GM23338 (cell line): ENCODE data around the gene TANGO2. TPM values are rescaled to one million over a fixed set of nuclear protein-coding genes. Genes with fewer than 3 reads are reported as not detected.

Experiments used
- ATAC-seq: fragments of 200-7000 bp; cut with Tn5 transposase; 3 replicates; pipeline ENCODE4 v1.9.1; 2020
- DNase-seq: peaks from one replicate; pipeline ENCODE4 v3.0.0-alpha.2; 2015; ENCODE audit warnings: low spot score
- H2AFZ ChIP-seq: fragments of 200-600 bp; sonication (generic); 2 replicates; pipeline ENCODE4 v1.8.0; 2016; ENCODE audit warnings: antibody characterized with exemption, mild to moderate bottlenecking, moderate library complexity
- H3F3A ChIP-seq: fragments of 200-600 bp; sonication (generic); replicated peaks from 2 replicates; pipeline ENCODE4 v1.8.0; 2017; ENCODE audit warnings: antibody characterized with exemption, mixed run types, low read depth
- H3K27ac ChIP-seq: fragments of 200-600 bp; sonication (generic); 2 replicates; pipeline ENCODE4 v1.6.1; 2016; ENCODE audit warnings: low read depth
- H3K27me3 ChIP-seq: fragments of 200-600 bp; sonication (generic); 2 replicates; pipeline ENCODE4 v1.8.0; 2016; ENCODE audit warnings: mild to moderate bottlenecking, mixed run types, moderate library complexity; ENCODE audit not compliant: insufficient read depth
- H3K36me3 ChIP-seq: fragments of 200-600 bp; sonication (generic); 2 replicates; pipeline ENCODE4 v1.8.0; 2016; ENCODE audit warnings: mild to moderate bottlenecking; ENCODE audit not compliant: insufficient read depth
- H3K4me1 ChIP-seq: fragments of 200-600 bp; sonication (generic); 2 replicates; pipeline ENCODE4 v1.8.0; 2016; ENCODE audit warnings: mild to moderate bottlenecking, moderate library complexity; ENCODE audit not compliant: insufficient read depth
- H3K4me2 ChIP-seq: fragments of 200-600 bp; sonication (generic); 2 replicates; pipeline ENCODE4 v1.7.1; 2017; ENCODE audit warnings: mixed run types
- H3K4me3 ChIP-seq: fragments of 200-600 bp; sonication (generic); 2 replicates; pipeline ENCODE4 v1.6.1; 2016; ENCODE audit warnings: mixed run types
- H3K79me2 ChIP-seq: fragments of 200-600 bp; sonication (generic); replicated peaks from 2 replicates; pipeline ENCODE4 v1.8.0; 2017; ENCODE audit warnings: mild to moderate bottlenecking; ENCODE audit not compliant: insufficient read depth
- H3K9me2 ChIP-seq: fragments of 200-600 bp; sonication (generic); 2 replicates; pipeline ENCODE4 v1.8.0; 2017; ENCODE audit not compliant: insufficient read depth
- H4K20me1 ChIP-seq: fragments of 200-600 bp; sonication (generic); replicated peaks from 2 replicates; pipeline ENCODE4 v1.8.0; 2017; ENCODE audit warnings: mild to moderate bottlenecking; ENCODE audit not compliant: insufficient read depth
- H3K27ac Mint-ChIP-seq: 2 replicates; pipeline ENCODE4 v1.8.0; 2020; ENCODE audit warnings: inconsistent platforms, mild to moderate bottlenecking, moderate library complexity, mixed read lengths
- H3K27me3 Mint-ChIP-seq: 3 replicates; pipeline ENCODE4 v1.8.0; 2022; ENCODE audit warnings: low read depth, mild to moderate bottlenecking, moderate library complexity, mixed read lengths, inconsistent platforms; ENCODE audit not compliant: insufficient read depth, poor library complexity
- H3K36me3 Mint-ChIP-seq: 3 replicates; pipeline ENCODE4 v1.8.0; 2021; ENCODE audit warnings: low read depth, mild to moderate bottlenecking, inconsistent platforms, moderate library complexity, mixed read lengths
- H3K4me1 Mint-ChIP-seq: 3 replicates; pipeline ENCODE4 v1.8.0; 2020; ENCODE audit warnings: mild to moderate bottlenecking, inconsistent platforms, mixed read lengths
- H3K4me3 Mint-ChIP-seq: 3 replicates; pipeline ENCODE4 v1.8.0; 2021; ENCODE audit warnings: moderate library complexity, mild to moderate bottlenecking, inconsistent platforms, mixed read lengths
- H3K9me3 Mint-ChIP-seq: 3 replicates; pipeline ENCODE4 v1.8.0; 2020; ENCODE audit warnings: moderate library complexity, mild to moderate bottlenecking, inconsistent platforms, mixed read lengths
- EZH2 ChIP-seq: fragments of 200-600 bp; sonication (generic); IDR thresholded peaks from one replicate; pipeline ENCODE4 v1.8.0; 2017; ENCODE audit warnings: antibody characterized with exemption, mild to moderate bottlenecking, low read depth; ENCODE audit not compliant: unreplicated experiment
- JUNB ChIP-seq: IDR thresholded peaks from one replicate; pipeline ENCODE4 v1.6.1; 2016; ENCODE audit warnings: antibody characterized with exemption; ENCODE audit not compliant: unreplicated experiment
- POLR2AphosphoS5 ChIP-seq: IDR thresholded peaks from 2 replicates; pipeline ENCODE4 v1.6.1; 2016; ENCODE audit warnings: antibody characterized with exemption, low read depth
- ZNF331 ChIP-seq: fragments of 250-450 bp; sonication (Bioruptor Pico); IDR thresholded peaks from 2 replicates; pipeline ENCODE4 v1.5.0; 2020; ENCODE audit warnings: low read depth, mild to moderate bottlenecking, moderate library complexity
- polyA plus RNA-seq: library from polyadenylated mRNA; unstranded; fragments of >200 nt; fragmentation: Nextera tagmentation; extraction: Ambion mirVana; gene quantifications from 2 replicates; pipeline ENCODE4 v1.2.1, GENCODE V29; 2016
- total RNA-seq: library from RNA; depleted of rRNA; stranded (reverse); fragments of >200 nt; shearing (Covaris generic); gene quantifications from 2 replicates; pipeline ENCODE4 v1.2.3, GENCODE V29; 2014
- TF ChIP-seq, protein P1 (sequence below), 2 experiments: fragments of 200-600 bp in 1 of 2; sonication (generic) in 1 of 2; conservative IDR thresholded peaks; 2 replicates each; pipeline versions ENCODE4 v1.5.1 to v1.6.1; 2016 to 2017; ENCODE audit warnings: antibody characterized with exemption in 2 of 2, low read depth in 2 of 2, mild to moderate bottlenecking in 2 of 2, moderate library complexity in 1 of 2
- TF ChIP-seq, protein P2 (sequence below): fragments of 250-450 bp; sonication (Bioruptor Pico); IDR thresholded peaks from 2 replicates; pipeline ENCODE4 v1.5.0; 2020; ENCODE audit warnings: mild to moderate bottlenecking, moderate library complexity
- TF ChIP-seq, protein P3 (sequence below): IDR thresholded peaks from one replicate; pipeline ENCODE4 v1.6.1; 2018; ENCODE audit warnings: antibody characterized with exemption; ENCODE audit not compliant: unreplicated experiment

The TANGO2 gene
- total and polyA plus RNA-seq, 2 experiments from 2014 or later = 6.9 to 15.0 TPM

DNA sequence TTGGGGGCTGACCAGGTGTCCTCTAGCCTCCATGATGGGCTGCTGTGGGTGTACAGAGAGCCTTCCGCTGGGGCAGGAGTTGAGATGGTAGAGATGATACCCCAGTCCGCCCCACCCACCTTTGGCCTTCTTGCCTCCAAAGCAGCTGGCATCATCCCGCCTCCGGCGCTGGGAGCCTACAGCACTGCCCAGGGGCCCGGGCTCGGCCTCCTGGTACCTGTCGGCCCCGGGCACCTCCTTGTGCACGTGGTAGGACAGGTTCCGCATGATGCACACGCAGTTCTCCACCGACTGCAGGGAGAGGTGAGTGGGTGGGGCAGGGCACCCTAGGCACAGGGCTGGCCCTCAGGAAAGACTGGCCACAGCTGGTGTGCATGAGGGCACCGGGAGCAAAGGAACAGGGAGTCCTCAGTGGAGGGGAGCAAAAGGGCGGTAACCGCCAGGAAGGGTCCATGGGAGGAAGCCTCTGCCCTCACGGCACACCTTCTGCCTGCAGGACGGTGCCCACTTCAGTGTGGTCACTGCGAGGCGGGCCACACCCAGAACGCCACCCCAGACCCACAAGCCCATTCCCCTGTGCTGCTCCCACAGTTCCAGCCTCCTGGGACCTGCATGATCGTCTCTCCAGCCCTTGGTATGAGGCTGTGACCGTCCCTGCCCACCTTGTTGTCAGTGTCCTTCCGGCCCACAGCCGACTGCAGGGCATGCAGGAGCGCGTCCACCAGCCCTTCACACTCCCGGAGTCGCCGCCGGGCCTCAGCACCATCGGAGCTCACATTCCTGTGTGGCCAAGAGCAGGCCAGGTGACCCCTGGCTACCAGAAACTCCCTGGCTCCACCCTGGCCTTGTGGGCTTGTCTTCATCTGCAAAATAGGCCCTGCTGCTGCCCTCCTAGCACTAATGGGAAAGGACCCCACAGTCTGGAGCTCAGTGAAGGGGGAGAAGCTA, 43.3 kb upstream of the TANGO2 start:
- Histone ChIP-seq H3K4me3 (no peak overlapping the region), H4K20me1 (no peaks in the 10 kb centered on the region; the same call in 1 of the 2 replicates), H3K36me3 (0 out of 2 replicates have a peak, but pooled peaks cover 4% of the 10 kb centered on the region), H2AFZ (no peak overlapping the region), H3K79me2 (no peaks in the 10 kb centered on the region), H3K4me1 (peaks cover 10% of the 10 kb centered on the region), H3K27me3 (no peaks in the 10 kb centered on the region), H3K4me2 (no peak overlapping the region), H3F3A (0 out of 2 replicates have a peak, but pooled peaks cover 3% of the 10 kb centered on the region), H3K9me2 (no peaks in the 10 kb centered on the region), H3K27ac (no peak overlapping the region)
- no peak overlapping the region; the same call in 1 of the 2 replicates for H3K27ac Mint-ChIP-seq
- ATAC-seq (no peak), DNase-seq (no peak)
- H3K4me3 Mint-ChIP-seq = no peak overlapping the region
- peaks cover 2% of the 10 kb centered on the region for H3K27me3 Mint-ChIP-seq
- no peak for TF ChIP-seq EZH2
- no peak for TF ChIP-seq ZNF331 (CRISPR knock-in tag)
- no peak for TF ChIP-seq JUNB
- TF ChIP-seq, protein P1, sequence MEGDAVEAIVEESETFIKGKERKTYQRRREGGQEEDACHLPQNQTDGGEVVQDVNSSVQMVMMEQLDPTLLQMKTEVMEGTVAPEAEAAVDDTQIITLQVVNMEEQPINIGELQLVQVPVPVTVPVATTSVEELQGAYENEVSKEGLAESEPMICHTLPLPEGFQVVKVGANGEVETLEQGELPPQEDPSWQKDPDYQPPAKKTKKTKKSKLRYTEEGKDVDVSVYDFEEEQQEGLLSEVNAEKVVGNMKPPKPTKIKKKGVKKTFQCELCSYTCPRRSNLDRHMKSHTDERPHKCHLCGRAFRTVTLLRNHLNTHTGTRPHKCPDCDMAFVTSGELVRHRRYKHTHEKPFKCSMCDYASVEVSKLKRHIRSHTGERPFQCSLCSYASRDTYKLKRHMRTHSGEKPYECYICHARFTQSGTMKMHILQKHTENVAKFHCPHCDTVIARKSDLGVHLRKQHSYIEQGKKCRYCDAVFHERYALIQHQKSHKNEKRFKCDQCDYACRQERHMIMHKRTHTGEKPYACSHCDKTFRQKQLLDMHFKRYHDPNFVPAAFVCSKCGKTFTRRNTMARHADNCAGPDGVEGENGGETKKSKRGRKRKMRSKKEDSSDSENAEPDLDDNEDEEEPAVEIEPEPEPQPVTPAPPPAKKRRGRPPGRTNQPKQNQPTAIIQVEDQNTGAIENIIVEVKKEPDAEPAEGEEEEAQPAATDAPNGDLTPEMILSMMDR (conservative IDR thresholded peaks at IDR 0.05; ENCODE audit: low read depth in 2 of 2) = no peak
- peaks cover 18% of the 10 kb centered on the region for H3K36me3 Mint-ChIP-seq
- no peaks in the 10 kb centered on the region for H3K9me3 Mint-ChIP-seq
- H3K4me1 Mint-ChIP-seq = peaks cover 17% of the 10 kb centered on the region

DNA sequence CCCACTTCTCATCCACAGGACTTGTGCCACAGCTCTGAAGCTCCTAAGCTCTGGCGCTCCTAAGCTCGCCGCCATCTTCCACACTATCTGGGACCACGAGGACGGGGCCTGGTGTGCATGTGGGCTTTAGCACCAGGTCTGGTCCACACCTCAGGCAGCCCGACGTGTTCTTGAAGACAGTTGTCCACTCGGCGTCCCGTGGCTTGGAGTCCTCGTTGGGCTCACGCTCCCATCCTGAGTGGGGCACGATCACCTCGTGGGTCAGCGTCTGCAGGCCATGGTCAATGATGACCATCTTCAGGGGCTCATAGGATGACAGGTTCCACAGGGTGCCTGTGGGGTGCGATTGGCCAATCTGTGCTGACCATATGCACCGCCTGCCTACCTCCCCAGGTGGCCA, 42.2 kb upstream of the TANGO2 start:
- no peak for DNase-seq
- ATAC-seq = no peak
- Histone ChIP-seq H3K27me3 (no peaks in the 10 kb centered on the region), H3K4me1 (peaks cover 10% of the 10 kb centered on the region), H3F3A (0 out of 2 replicates have a peak, but pooled peaks cover 3% of the 10 kb centered on the region), H3K27ac (no peak overlapping the region), H3K36me3 (0 out of 2 replicates have a peak, but pooled peaks cover 4% of the 10 kb centered on the region), H3K79me2 (no peaks in the 10 kb centered on the region), H3K4me2 (no peak overlapping the region), H4K20me1 (no peaks in the 10 kb centered on the region; the same call in 1 of the 2 replicates), H3K4me3 (no peak overlapping the region), H2AFZ (no peak overlapping the region), H3K9me2 (no peaks in the 10 kb centered on the region)
- Mint-ChIP-seq H3K27me3 (peaks cover 3% of the 10 kb centered on the region), H3K4me3 (no peak overlapping the region), H3K4me1 (peaks cover 17% of the 10 kb centered on the region), H3K36me3 (peaks cover 15% of the 10 kb centered on the region), H3K27ac (no peak overlapping the region), H3K9me3 (no peaks in the 10 kb centered on the region)
- no peak for TF ChIP-seq POLR2AphosphoS5
- TF ChIP-seq, protein P2, sequence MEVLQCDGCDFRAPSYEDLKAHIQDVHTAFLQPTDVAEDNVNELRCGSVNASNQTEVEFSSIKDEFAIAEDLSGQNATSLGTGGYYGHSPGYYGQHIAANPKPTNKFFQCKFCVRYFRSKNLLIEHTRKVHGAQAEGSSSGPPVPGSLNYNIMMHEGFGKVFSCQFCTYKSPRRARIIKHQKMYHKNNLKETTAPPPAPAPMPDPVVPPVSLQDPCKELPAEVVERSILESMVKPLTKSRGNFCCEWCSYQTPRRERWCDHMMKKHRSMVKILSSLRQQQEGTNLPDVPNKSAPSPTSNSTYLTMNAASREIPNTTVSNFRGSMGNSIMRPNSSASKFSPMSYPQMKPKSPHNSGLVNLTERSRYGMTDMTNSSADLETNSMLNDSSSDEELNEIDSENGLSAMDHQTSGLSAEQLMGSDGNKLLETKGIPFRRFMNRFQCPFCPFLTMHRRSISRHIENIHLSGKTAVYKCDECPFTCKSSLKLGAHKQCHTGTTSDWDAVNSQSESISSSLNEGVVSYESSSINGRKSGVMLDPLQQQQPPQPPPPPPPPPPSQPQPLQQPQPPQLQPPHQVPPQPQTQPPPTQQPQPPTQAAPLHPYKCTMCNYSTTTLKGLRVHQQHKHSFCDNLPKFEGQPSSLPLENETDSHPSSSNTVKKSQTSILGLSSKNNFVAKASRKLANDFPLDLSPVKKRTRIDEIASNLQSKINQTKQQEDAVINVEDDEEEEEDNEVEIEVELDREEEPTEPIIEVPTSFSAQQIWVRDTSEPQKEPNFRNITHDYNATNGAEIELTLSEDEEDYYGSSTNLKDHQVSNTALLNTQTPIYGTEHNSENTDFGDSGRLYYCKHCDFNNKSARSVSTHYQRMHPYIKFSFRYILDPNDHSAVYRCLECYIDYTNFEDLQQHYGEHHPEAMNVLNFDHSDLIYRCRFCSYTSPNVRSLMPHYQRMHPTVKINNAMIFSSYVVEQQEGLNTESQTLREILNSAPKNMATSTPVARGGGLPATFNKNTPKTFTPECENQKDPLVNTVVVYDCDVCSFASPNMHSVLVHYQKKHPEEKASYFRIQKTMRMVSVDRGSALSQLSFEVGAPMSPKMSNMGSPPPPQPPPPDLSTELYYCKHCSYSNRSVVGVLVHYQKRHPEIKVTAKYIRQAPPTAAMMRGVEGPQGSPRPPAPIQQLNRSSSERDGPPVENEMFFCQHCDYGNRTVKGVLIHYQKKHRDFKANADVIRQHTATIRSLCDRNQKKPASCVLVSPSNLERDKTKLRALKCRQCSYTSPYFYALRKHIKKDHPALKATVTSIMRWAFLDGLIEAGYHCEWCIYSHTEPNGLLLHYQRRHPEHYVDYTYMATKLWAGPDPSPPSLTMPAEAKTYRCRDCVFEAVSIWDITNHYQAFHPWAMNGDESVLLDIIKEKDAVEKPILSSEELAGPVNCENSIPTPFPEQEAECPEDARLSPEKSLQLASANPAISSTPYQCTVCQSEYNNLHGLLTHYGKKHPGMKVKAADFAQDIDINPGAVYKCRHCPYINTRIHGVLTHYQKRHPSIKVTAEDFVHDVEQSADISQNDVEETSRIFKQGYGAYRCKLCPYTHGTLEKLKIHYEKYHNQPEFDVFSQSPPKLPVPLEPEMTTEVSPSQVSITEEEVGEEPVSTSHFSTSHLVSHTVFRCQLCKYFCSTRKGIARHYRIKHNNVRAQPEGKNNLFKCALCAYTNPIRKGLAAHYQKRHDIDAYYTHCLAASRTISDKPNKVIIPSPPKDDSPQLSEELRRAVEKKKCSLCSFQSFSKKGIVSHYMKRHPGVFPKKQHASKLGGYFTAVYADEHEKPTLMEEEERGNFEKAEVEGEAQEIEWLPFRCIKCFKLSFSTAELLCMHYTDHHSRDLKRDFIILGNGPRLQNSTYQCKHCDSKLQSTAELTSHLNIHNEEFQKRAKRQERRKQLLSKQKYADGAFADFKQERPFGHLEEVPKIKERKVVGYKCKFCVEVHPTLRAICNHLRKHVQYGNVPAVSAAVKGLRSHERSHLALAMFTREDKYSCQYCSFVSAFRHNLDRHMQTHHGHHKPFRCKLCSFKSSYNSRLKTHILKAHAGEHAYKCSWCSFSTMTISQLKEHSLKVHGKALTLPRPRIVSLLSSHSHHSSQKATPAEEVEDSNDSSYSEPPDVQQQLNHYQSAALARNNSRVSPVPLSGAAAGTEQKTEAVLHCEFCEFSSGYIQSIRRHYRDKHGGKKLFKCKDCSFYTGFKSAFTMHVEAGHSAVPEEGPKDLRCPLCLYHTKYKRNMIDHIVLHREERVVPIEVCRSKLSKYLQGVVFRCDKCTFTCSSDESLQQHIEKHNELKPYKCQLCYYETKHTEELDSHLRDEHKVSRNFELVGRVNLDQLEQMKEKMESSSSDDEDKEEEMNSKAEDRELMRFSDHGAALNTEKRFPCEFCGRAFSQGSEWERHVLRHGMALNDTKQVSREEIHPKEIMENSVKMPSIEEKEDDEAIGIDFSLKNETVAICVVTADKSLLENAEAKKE = no peak
- TF ChIP-seq, protein P3, sequence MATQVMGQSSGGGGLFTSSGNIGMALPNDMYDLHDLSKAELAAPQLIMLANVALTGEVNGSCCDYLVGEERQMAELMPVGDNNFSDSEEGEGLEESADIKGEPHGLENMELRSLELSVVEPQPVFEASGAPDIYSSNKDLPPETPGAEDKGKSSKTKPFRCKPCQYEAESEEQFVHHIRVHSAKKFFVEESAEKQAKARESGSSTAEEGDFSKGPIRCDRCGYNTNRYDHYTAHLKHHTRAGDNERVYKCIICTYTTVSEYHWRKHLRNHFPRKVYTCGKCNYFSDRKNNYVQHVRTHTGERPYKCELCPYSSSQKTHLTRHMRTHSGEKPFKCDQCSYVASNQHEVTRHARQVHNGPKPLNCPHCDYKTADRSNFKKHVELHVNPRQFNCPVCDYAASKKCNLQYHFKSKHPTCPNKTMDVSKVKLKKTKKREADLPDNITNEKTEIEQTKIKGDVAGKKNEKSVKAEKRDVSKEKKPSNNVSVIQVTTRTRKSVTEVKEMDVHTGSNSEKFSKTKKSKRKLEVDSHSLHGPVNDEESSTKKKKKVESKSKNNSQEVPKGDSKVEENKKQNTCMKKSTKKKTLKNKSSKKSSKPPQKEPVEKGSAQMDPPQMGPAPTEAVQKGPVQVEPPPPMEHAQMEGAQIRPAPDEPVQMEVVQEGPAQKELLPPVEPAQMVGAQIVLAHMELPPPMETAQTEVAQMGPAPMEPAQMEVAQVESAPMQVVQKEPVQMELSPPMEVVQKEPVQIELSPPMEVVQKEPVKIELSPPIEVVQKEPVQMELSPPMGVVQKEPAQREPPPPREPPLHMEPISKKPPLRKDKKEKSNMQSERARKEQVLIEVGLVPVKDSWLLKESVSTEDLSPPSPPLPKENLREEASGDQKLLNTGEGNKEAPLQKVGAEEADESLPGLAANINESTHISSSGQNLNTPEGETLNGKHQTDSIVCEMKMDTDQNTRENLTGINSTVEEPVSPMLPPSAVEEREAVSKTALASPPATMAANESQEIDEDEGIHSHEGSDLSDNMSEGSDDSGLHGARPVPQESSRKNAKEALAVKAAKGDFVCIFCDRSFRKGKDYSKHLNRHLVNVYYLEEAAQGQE = no peak
- no peak for TF ChIP-seq EZH2
- TF ChIP-seq ZNF331 (CRISPR knock-in tag) = no peak
